HG02938 (cell line): ENCODE data around the gene DNAJB8.

Experiments used
- ATAC-seq: cut with Tn5 transposase; IDR thresholded peaks from one replicate; pipeline ENCODE4 v1.9.1; 2021; ENCODE audit warnings: mild to moderate bottlenecking, moderate library complexity; ENCODE audit not compliant: unreplicated experiment

DNAJB8 gene

DNA sequence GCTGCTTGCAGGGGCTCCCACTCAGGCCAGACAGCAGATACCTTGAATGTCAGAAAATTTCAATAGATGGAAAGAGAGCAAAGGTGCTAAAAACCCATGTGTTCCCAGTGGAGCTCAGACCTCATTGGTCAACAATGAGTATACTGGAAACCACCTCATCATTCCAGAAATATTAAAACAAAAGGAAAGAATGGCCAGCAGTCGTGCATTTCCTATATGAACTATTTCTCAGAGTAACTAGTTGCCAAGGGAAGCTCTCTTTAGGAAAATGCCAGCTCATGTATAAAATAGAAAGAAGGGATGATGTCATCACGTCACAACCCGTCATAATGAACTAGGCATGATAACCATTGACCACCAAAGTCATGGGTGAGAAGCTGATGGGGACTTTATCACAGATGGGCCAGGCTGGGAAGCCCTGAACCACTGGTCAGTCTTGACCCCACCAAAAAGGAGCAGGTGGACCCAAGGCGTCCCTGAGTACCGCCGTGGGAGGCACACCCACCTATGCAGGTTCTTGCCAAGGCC, 17.5 kb downstream of the DNAJB8 start:
- ATAC-seq, result no peak

DNA sequence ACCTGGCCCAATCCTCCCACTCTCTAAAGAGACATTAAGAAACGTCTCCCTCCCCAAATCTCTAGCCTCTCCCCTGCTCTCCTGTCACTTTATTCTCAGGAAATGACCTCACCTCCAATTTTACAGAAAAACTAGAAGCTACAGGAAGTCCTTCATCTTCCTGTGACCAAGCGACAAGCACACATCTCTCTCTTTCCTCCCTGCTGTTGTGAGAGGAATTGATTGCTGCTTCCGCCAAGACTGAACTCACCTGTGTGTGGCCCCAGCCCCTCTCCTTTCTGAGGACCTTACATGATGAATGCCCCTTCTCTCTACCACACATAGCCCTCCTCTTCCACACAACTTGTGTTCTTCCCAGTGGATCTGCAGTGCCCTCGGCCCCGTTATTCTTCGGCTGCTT, 18.2 kb downstream of the DNAJB8 start:
- ATAC-seq, result no peak

GRCh38 chr3:128447561-128448013, 19.1 kb downstream of the DNAJB8 start:
- ATAC-seq, result no peak

DNA sequence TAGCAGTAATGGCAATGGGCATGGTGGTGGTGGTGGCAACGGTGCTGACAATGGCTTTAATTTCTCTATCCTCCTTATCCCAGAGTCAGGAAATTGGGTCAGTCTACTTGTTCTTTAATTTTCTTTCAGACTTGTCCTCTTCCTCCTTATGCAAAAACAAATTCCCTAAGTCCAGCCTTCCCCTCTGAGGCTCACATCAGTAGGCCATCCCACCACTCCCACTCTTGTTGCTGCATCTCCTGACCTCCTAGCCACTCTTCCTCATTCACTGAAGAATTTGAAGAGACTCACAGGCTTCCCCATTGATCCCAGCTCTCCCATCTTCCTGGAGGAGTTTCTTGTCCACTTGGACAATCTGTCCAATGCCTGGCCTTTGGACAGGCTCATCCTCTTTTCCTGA, 19.9 kb downstream of the DNAJB8 start:
- ATAC-seq, result no peak

DNA sequence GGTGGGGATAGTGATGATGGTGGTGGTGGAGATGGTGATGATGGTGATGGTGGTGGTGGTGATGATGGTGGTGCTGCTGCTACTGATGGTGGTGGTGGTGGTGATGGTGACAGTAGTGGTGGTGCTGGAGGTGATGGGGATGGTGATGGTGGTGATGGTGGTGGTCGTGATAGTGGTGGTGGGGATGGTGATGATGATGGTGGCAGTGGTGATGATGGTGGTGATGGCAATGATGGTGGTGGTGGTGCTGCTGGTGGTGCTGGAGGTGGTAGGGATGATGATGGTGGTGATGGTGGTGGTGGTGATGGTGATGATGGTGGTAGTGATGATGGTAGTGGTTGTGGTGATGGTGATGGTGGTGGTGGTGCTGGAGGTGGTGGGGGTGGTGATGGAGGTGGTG, 21.3 kb downstream of the DNAJB8 start:
- ATAC-seq, result no peak

DNA sequence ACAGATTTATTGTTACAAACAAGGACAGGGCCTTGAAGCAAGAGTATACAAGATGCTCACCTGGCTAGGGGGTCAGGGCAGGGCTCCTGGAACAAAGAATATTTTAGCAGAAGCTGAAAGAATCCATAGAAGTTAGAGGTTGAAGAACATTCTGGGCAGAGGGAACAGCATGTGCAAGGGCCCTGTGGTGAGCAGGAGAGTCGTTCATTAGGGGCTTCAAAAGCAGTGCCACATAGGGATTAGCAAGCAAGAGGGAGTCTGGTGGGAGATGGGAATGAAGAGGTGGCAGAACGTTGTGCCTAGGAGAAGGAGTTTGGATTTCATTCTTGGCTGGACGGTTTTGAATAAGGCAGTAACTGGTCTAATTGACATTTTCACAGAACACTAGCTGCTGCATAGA, 22.9 kb downstream of the DNAJB8 start:
- no peak for ATAC-seq

DNA sequence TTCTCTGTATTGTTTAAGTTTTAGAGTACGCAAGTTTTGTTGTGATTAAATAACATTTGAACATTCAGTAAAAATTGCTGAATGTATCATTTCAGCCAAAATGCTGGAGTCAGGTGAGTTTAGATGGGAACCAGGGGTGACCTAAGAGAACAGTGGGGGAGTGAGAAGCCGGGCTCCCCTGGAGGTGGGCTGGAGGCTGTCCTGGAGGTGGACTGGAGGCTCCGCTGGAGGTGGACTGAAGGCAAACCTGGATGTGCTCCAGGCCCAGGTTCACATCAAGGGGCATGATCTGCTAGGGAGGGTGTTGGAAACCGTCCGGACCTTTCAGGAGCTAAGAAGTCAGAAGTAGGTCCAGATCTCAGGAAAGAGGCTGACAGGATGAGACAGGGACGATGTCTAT, 23.7 kb downstream of the DNAJB8 start:
- no peak for ATAC-seq

DNA sequence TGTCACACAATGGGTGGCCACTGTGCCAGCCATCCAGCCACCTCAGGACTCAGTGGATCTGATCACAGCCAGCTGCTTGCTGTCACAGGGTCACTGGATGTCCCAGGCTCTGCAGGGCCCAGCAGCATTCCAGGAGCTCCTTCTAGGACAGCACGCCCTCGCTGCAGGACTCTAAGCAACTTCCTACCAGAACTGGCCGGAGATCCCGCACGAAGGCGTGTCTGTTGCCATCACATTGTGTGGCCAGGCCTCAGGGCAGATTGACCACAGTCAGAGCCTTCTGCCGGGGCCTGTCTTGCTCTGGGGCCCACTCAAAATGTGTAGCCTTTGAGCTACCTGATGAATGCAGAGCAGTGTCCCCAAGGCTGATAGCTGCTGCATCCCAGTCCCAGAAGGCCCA, 24.6 kb downstream of the DNAJB8 start:
- no peak for ATAC-seq

DNA sequence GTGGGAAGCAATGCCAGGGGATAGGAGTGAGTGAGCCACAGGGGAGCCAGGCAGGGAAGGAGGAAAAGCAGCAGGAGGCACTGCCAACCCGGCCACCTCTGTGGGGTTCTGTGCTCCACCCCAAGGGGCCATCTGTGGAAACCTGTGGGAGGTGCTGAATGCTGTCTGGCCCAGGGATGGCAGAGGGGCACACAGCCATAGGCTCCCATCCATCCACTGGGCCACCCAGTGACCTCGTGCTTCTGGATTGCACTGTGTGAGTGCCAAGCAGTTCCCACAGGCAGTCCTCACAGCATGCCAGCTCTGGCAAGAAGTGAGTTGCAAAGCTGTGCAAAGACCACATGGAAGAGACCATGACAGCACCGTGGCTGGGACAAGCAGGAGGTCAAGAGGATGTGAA, 27.5 kb downstream of the DNAJB8 start:
- ATAC-seq, result no peak

DNA sequence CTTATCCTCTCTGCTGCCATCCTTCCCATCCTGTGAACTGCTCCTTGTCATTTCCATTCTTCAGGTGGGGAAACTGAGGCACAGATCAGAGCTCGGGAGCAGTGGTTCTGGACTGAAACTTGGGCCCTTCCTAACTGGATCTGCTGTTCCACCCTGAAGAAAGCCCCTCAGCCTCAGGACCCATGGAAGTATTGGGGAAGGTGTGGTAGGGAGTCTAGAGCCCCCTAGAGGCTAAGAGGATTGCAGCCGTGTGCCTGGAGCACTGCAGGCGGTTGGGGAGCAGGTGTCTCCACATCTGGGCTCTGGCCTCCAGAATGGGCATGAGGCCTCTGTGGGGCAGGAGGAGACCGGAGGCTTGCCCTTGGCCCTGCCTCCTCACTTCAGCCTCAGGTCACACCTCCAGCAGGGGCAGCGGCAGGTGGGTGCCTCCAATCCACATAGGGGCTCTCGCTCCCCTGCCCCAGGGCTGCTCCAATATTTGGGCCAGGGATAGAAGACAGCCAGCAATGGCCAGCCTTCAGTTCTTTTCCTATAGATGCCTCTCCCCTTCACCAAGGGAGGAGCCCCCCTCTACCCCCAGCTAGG, 28.1 kb downstream of the DNAJB8 start:
- ATAC-seq, result no peak

- ATAC-seq, result no peak
Measured at GRCh38 chr3:128436214-128436613, 30.5 kb downstream of the DNAJB8 start.

DNA sequence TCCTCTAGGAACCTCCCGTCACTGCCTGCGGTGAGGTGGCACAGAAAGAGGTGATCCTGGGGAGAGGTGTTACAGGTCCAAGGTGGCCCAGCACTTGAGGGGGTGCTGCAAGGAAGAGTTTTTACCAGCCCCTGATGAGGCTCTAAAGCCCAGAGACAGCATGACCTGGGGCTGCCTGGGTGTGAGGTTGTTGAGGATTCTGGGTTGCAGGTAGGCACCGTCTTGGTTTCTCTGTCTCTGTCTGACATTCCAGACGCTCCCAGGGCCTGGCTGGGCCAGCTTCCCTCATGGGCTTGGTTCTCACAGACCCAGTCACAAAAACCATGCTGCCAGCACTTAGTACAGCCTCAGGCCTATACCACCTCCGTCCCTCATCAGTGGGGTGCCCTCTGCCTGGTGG, 31.1 kb downstream of the DNAJB8 start:
- no peak for ATAC-seq

DNA sequence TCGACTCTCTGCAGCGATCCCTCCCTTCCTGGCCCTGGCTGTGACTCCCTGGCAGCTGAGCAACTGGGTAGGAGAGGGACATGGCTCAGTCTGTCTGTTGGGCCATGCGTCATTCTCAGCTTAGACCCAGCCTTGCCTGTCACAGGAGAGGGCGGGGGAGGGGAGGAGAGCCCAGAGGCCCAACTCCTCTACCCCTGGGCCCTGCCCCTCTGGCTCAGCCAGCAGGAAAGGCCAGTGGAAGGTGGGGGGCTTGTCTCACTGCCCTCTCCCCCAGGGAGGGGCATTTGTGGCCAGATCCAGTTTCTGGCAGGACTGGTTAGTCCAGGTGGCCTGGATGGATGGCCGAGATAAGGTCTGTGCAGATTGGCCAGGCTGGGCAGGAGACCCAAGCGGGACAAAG, 31.6 kb downstream of the DNAJB8 start:
- ATAC-seq, result no peak

- ATAC-seq, result no peak
Measured at GRCh38 chr3:128434524-128434923, 32.2 kb downstream of the DNAJB8 start.

GRCh38 chr3:128433837-128434165, 32.9 kb downstream of the DNAJB8 start:
- ATAC-seq, result no peak

DNA sequence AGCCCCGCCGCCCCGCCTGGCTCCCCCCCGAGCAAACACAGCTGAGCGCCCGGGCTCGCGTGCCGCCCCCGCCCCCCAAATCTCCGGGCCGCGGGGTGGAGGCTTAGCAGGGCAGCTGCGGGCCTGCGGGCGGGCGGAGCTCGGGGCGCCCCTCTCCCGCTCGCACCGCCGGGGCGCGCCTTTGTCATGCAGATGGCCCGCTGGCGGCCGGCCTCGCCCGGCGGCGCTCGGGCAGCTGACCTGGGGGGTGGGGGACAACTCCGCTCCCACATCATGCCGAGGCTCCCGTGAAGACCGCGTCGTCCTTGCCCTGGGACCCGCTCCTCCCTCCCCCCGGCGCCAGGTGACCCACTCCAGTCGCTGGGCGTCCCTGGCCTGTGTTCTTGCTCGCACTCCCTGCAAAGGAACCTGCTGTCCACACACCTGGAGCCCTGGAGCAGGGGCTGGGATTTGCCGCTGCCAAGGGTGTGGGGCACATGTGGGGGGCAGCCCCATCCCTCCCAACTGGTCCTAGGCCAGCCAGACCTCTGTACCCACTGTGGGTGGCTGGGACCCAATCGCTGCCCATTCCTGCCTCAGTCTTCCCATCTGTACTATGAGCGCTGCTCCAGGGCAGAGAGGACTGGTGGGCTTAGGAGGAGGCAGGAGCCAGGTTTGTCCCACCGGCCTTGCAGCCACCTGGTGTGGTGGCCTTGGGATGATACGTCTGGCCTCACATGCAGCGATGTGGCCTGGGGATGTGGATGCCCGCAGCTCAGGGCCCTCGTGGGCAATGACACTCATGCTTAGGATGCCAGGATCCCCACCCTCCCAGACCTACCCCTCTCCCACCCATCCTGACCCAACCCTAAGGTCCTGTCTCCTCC, 33.5 kb downstream of the DNAJB8 start:
- no peak for ATAC-seq

DNA sequence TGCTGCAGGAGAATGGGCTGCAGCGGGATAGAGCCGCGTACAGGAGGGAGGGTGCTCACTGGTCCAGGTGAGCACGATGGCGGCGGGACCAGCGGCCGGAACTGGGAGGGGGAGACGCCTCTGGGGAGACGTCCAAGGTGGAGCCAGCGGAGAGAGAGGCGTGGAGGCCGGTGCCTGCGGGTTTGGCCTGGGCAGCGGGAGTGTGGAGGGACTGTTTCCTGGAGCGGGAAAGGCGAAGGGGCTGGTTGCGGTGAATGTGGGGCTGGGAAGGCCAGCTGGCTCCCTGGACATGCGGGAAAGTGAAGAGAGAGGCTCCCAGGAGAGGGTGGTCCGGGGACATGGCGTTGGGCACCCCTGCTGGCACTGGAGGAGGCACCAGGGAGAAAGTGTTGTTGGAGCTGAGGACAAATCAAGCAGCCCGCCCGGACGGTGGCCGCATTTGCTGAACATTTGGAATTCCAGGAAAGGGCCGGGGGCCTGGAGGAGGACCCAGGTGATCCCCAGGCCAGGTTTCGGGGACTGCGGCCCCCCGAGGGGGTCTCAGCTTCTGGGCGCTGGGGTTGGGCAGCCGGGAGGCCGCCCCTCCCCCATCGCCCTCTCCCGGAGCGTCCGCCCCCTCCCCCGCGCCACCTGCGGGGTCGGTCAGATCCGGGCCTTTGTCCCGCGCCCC, 34.3 kb downstream of the DNAJB8 start:
- no peak for ATAC-seq

GRCh38 chr3:128431803-128432300, 34.8 kb downstream of the DNAJB8 start:
- ATAC-seq, result no peak

DNA sequence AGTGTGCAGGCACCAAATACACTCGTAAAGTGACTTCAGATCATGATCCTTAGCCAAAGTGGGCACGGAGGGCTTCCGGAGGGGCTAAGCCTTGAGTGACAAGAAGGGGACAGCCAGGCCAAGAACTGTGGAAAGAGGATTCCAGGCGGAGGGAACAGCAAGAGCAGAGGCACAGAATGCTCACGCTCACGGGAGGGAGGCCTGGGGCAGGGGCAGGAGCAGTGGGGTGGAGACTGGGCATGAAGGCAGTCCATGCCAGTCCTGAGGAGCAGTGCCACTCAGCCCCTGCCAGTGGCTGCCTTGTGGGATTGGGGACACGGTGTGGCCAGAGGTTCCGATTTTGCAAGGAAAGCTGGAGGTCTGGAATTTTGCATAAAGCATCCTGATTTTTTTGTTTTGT, 36.0 kb downstream of the DNAJB8 start:
- ATAC-seq, result no peak

GRCh38 chr3:128430301-128430700, 36.4 kb downstream of the DNAJB8 start:
- no peak for ATAC-seq

DNA sequence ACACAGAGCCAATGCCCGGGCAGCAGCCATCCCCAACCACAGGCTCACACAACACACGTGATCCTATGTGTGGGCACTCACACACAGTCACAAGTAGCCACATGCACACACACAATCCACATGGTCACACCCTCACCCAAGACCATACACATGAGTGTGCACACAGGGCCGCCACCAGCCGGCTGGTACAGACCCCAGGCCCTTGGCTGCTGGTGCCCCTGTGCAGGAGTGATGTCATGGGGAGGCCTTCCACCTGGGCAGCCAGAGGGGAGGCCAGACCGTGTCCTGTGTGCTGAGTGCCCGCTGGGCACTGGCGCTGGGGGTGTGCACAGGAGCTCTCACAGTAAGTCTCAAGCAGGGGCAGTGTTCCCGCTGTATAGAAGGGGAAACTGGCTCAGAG, 36.9 kb downstream of the DNAJB8 start:
- no peak for ATAC-seq

DNA sequence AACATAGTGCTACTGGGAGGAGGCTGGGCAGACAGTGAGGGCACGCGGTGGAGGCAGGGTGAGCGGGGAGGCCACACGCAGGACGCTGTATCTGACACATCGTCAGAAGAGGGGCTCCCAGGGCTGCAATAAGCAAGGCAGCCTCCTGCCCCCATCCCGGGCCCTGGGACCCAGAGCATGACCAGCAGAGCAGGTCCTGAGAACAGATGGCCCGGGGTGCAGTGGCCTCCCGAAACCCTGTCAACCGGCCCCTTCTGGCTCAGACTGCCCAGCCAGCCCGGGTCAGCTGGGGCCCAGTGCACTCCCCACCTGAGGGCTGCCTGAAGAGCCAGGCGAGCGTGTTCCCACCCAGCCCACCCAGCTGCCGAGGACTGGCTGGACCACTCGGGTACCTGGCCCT, 37.4 kb downstream of the DNAJB8 start:
- no peak for ATAC-seq
